ENCODE data around the gene ZNF526.

DNA sequence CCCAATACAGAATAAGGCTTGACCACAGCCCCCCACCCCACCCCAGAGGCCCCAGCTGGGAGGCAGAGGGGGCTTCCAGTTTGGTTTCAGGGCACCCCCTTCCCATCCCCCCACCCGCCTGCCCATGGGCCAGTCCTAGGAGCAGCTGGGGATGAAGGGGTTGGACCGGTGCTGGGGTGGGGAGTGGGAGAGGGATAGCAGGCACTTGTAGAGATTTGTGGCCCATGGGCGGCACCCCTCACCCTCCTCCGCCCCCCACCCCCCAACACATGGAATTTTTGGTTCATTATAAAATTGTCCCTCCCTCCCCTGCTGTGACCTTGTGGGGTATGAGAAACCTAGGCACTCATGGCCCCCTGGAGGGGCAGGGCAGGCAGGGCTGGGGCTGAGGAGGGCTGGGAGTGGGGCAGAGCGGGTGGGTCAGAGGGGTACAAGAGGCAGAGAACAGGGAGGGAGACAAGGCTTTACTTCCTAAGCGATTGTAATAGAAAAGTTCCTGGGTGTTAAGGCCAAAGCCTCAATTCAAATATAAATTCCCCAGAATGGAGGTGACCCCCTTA, 27.6 kb downstream of the ZNF526 start:
- TF ChIP-seq POLR2AphosphoS5 (IDR thresholded peaks at IDR 0.05; ENCODE audit: low read depth, low read length) = no peak
- no peak for TF ChIP-seq TAF1 (IDR thresholded peaks at IDR 0.05; ENCODE audit: borderline replicate concordance, insufficient read depth, low read length)
- TF ChIP-seq, protein P1, sequence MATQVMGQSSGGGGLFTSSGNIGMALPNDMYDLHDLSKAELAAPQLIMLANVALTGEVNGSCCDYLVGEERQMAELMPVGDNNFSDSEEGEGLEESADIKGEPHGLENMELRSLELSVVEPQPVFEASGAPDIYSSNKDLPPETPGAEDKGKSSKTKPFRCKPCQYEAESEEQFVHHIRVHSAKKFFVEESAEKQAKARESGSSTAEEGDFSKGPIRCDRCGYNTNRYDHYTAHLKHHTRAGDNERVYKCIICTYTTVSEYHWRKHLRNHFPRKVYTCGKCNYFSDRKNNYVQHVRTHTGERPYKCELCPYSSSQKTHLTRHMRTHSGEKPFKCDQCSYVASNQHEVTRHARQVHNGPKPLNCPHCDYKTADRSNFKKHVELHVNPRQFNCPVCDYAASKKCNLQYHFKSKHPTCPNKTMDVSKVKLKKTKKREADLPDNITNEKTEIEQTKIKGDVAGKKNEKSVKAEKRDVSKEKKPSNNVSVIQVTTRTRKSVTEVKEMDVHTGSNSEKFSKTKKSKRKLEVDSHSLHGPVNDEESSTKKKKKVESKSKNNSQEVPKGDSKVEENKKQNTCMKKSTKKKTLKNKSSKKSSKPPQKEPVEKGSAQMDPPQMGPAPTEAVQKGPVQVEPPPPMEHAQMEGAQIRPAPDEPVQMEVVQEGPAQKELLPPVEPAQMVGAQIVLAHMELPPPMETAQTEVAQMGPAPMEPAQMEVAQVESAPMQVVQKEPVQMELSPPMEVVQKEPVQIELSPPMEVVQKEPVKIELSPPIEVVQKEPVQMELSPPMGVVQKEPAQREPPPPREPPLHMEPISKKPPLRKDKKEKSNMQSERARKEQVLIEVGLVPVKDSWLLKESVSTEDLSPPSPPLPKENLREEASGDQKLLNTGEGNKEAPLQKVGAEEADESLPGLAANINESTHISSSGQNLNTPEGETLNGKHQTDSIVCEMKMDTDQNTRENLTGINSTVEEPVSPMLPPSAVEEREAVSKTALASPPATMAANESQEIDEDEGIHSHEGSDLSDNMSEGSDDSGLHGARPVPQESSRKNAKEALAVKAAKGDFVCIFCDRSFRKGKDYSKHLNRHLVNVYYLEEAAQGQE (IDR thresholded peaks at IDR 0.05; ENCODE audit: insufficient read depth in 1 of 2, low read depth in 2 of 2, low read length in 2 of 2) = no peak
- no peak for TF ChIP-seq SIN3A (IDR thresholded peaks at IDR 0.05; ENCODE audit: borderline replicate concordance, insufficient read depth, low read length)
- no peak for TF ChIP-seq FOXP2 (optimal IDR thresholded peaks at IDR 0.05; ENCODE audit: borderline replicate concordance, extremely low read depth, extremely low read length, insufficient read depth)

All from PFSK-1 (cell line).